Fibroblast of lung (primary cell): Measurements from ENCODE around the gene C11orf42. TPM values are rescaled to one million over a fixed set of nuclear protein-coding genes. Genes with fewer than 3 reads are reported as not detected.

Experiments used
- DNase-seq, 2 donors: peaks; one replicate each; pipeline versions ENCODE4 v3.0.0 to v3.0.0-alpha.2; 2010; ENCODE audit warnings: low read depth in 2 of 2
- H2AFZ ChIP-seq: 2 replicates; pipeline ENCODE4 v1.5.1; 2012; ENCODE audit warnings: low read length, control low read depth, inconsistent platforms
- H3K27ac ChIP-seq: 2 replicates; pipeline ENCODE4 v1.5.1; 2011; ENCODE audit warnings: low read length, control low read depth; ENCODE audit not compliant: insufficient read depth
- H3K27me3 ChIP-seq: 2 replicates; pipeline ENCODE4 v1.5.1; 2011; ENCODE audit warnings: mild to moderate bottlenecking, low read length; ENCODE audit not compliant: control insufficient read depth, insufficient read depth
- H3K36me3 ChIP-seq: 2 replicates; pipeline ENCODE4 v1.5.1; 2011; ENCODE audit warnings: low read length; ENCODE audit not compliant: control insufficient read depth, insufficient read depth
- H3K4me1 ChIP-seq: 2 replicates; pipeline ENCODE4 v1.5.1; 2011; ENCODE audit warnings: low read length; ENCODE audit not compliant: control insufficient read depth, insufficient read depth; ENCODE audit errors: extremely low read depth
- H3K4me2 ChIP-seq: 2 replicates; pipeline ENCODE4 v1.5.1; 2011; ENCODE audit warnings: low read length, control low read depth; ENCODE audit not compliant: insufficient read depth; ENCODE audit errors: extremely low read depth
- H3K4me3 ChIP-seq, 4 experiments: fragments of 200-600 bp in 1 of 4; sonication (generic) in 1 of 4; replicated peaks in 1 of 4; 2 replicates each; pipeline ENCODE4 v1.5.1; 2011 to 2016; ENCODE audit warnings: low read length in 4 of 4, low read depth in 3 of 4, mild to moderate bottlenecking in 3 of 4, control low read depth in 2 of 4, inconsistent platforms in 1 of 4, mixed read lengths in 1 of 4; ENCODE audit not compliant: insufficient read depth in 1 of 4; ENCODE audit errors: control extremely low read depth in 1 of 4
- H3K79me2 ChIP-seq: 2 replicates; pipeline ENCODE4 v1.5.1; 2012; ENCODE audit warnings: mild to moderate bottlenecking, low read length, inconsistent platforms; ENCODE audit not compliant: control insufficient read depth, insufficient read depth
- H3K9ac ChIP-seq: 2 replicates; pipeline ENCODE4 v1.5.1; 2011; ENCODE audit warnings: mild to moderate bottlenecking, low read length, control low read depth; ENCODE audit not compliant: insufficient read depth
- H3K9me3 ChIP-seq: 2 replicates; pipeline ENCODE4 v1.5.1; 2012; ENCODE audit warnings: low read depth, low read length; ENCODE audit not compliant: control insufficient read depth, insufficient read depth
- H4K20me1 ChIP-seq: 2 replicates; pipeline ENCODE4 v1.5.1; 2011; ENCODE audit warnings: low read length; ENCODE audit not compliant: control insufficient read depth, insufficient read depth; ENCODE audit errors: extremely low read depth
- CTCF ChIP-seq, 2 donors: IDR thresholded peaks in 1 of 2; conservative IDR thresholded peaks in 1 of 2; 1 replicate in 1 of 2; 2 replicates in 1 of 2; pipeline ENCODE4 v1.5.1; 2011 to 2012; ENCODE audit warnings: low read length in 2 of 2, control low read depth in 1 of 2, inconsistent platforms in 1 of 2, low read depth in 1 of 2, mild to moderate bottlenecking in 1 of 2
- EZH2 ChIP-seq: IDR thresholded peaks from 2 replicates; pipeline ENCODE4 v1.5.1; 2012; ENCODE audit warnings: low read length, control low read depth, mild to moderate bottlenecking; ENCODE audit errors: missing control alignments
- polyA plus RNA-seq, 2 donors: library from polyadenylated mRNA; depleted of rRNA in 1 of 2; stranded (reverse) in 1 of 2; unstranded in 1 of 2; fragments of >200 nt; gene quantifications; 2 replicates each; pipeline ENCODE4 v1.2.1, GENCODE V29; 2011 to 2012; ENCODE audit warnings: missing spikeins in 1 of 2
- total RNA-seq: library from RNA; depleted of rRNA; stranded (reverse); fragments of >200 nt; gene quantifications from 2 replicates; pipeline ENCODE4 v1.2.1, GENCODE V29; 2014

The C11orf42 gene
- total and polyA plus RNA-seq, 2 donors (not counting 1 experiment from before 2014, with no cell fraction given), result not detected

- Histone ChIP-seq H3K79me2 (no peaks in the 10 kb centered on the region), H3K27me3 (no peaks in the 10 kb centered on the region), H3K9ac (no peak overlapping the region), H2AFZ (no peak overlapping the region), H3K36me3 (no peaks in the 10 kb centered on the region), H3K4me3 (no peak overlapping the region), H3K27ac (no peak overlapping the region), H3K4me2 (no peak overlapping the region), H3K4me1 (no peaks in the 10 kb centered on the region), H3K9me3 (no peaks in the 10 kb centered on the region), H4K20me1 (no peaks in the 10 kb centered on the region)
- TF ChIP-seq EZH2, result no peak
- TF ChIP-seq CTCF (conservative IDR thresholded peaks at IDR 0.05 in 1 of 2, IDR thresholded peaks at IDR 0.05 in 1 of 2; ENCODE audit: low read depth in 1 of 2, low read length in 2 of 2), result no peak
- peak; percentile 20 to 34 for DNase-seq
These were observed 4.4 kb upstream of the C11orf42 start for GRCh38 chr11:6200975-6201374.

- no peaks in the 10 kb centered on the region for H3K9me3 ChIP-seq
- no peak overlapping the region for H3K4me3 ChIP-seq
- H3K27me3 ChIP-seq, result no peaks in the 10 kb centered on the region
- H3K4me2 ChIP-seq, result no peak overlapping the region
- H4K20me1 ChIP-seq, result no peaks in the 10 kb centered on the region
- TF ChIP-seq CTCF (conservative IDR thresholded peaks at IDR 0.05 in 1 of 2, IDR thresholded peaks at IDR 0.05 in 1 of 2; ENCODE audit: low read depth in 1 of 2, low read length in 2 of 2) (no peak), EZH2 (no peak)
- no peaks in the 10 kb centered on the region for H3K36me3 ChIP-seq
- no peaks in the 10 kb centered on the region for H3K4me1 ChIP-seq
- H3K79me2 ChIP-seq, result no peaks in the 10 kb centered on the region
- DNase-seq, result peak; percentile 2 to 61
- H2AFZ ChIP-seq, result no peak overlapping the region
- H3K27ac ChIP-seq, result no peak overlapping the region
- H3K9ac ChIP-seq, result no peak overlapping the region
These were observed 3.9 kb upstream of the C11orf42 start for GRCh38 chr11:6201481-6201880.

GRCh38 chr11:6202041-6202440, 3.3 kb upstream of the C11orf42 start:
- H3K27me3 ChIP-seq, result no peaks in the 10 kb centered on the region
- H3K79me2 ChIP-seq, result no peaks in the 10 kb centered on the region
- H3K4me2 ChIP-seq, result no peak overlapping the region
- H3K27ac ChIP-seq, result no peak overlapping the region
- H3K9ac ChIP-seq, result no peak overlapping the region
- no peaks in the 10 kb centered on the region for H3K36me3 ChIP-seq
- DNase-seq, result peak in 1 of 2 donors; percentile 71
- no peaks in the 10 kb centered on the region for H3K9me3 ChIP-seq
- no peaks in the 10 kb centered on the region for H4K20me1 ChIP-seq
- no peak overlapping the region for H3K4me3 ChIP-seq
- H2AFZ ChIP-seq, result no peak overlapping the region
- no peak for TF ChIP-seq EZH2
- TF ChIP-seq CTCF (conservative IDR thresholded peaks at IDR 0.05 in 1 of 2, IDR thresholded peaks at IDR 0.05 in 1 of 2; ENCODE audit: low read depth in 1 of 2, low read length in 2 of 2), result no peak
- H3K4me1 ChIP-seq, result no peaks in the 10 kb centered on the region
